ENCODE results near the gene MS4A6A.

DNA sequence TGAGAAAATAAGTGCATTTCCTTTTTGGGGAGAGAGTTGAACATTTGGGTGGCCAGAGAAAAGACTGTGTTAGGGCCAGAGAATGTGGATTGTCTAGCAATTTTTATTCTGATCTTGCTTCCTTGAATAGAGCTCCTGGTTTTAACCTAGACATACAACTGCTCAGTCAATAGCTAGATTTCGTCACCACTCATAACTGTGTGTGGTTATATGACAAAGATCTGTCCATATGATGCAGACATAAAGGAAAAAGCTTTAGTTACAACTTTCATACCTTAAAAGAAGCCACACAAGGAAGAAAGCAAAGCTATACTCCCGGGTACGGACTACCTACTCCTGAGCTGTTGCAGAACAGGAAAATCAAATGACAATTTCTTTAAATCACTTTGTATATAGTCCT lies 37.2 kb downstream of the MS4A6A start:
- TF ChIP-seq EZH2phosphoT487 (IDR thresholded peaks at IDR 0.05; ENCODE audit: borderline replicate concordance) (no peak), POLR2A (IDR thresholded peaks at IDR 0.05; ENCODE audit: borderline replicate concordance, extremely low read depth, insufficient read depth, insufficient read length) (no peak), SIN3A (IDR thresholded peaks at IDR 0.05; ENCODE audit: low read depth) (no peak), ZFX (IDR thresholded peaks at IDR 0.05) (no peak), POLR2AphosphoS5 (IDR thresholded peaks at IDR 0.05; ENCODE audit: low read depth, low read length) (no peak), ELF1 (IDR thresholded peaks at IDR 0.05; ENCODE audit: borderline replicate concordance, low read depth) (no peak), CEBPB (IDR thresholded peaks at IDR 0.05; ENCODE audit: low read depth) (no peak), SP1 (IDR thresholded peaks at IDR 0.05; ENCODE audit: low read depth) (no peak), JUND (IDR thresholded peaks at IDR 0.05) (no peak), FOSL1 (IDR thresholded peaks at IDR 0.05; ENCODE audit: low read depth) (no peak)
- TF ChIP-seq, protein P1, sequence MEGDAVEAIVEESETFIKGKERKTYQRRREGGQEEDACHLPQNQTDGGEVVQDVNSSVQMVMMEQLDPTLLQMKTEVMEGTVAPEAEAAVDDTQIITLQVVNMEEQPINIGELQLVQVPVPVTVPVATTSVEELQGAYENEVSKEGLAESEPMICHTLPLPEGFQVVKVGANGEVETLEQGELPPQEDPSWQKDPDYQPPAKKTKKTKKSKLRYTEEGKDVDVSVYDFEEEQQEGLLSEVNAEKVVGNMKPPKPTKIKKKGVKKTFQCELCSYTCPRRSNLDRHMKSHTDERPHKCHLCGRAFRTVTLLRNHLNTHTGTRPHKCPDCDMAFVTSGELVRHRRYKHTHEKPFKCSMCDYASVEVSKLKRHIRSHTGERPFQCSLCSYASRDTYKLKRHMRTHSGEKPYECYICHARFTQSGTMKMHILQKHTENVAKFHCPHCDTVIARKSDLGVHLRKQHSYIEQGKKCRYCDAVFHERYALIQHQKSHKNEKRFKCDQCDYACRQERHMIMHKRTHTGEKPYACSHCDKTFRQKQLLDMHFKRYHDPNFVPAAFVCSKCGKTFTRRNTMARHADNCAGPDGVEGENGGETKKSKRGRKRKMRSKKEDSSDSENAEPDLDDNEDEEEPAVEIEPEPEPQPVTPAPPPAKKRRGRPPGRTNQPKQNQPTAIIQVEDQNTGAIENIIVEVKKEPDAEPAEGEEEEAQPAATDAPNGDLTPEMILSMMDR (IDR thresholded peaks at IDR 0.05 in 2 of 3, conservative IDR thresholded peaks at IDR 0.05 in 1 of 3; ENCODE audit: borderline replicate concordance in 1 of 3, insufficient read depth in 1 of 3, low read depth in 2 of 3, low read length in 2 of 3) = no peak
- TF ChIP-seq, protein P2, sequence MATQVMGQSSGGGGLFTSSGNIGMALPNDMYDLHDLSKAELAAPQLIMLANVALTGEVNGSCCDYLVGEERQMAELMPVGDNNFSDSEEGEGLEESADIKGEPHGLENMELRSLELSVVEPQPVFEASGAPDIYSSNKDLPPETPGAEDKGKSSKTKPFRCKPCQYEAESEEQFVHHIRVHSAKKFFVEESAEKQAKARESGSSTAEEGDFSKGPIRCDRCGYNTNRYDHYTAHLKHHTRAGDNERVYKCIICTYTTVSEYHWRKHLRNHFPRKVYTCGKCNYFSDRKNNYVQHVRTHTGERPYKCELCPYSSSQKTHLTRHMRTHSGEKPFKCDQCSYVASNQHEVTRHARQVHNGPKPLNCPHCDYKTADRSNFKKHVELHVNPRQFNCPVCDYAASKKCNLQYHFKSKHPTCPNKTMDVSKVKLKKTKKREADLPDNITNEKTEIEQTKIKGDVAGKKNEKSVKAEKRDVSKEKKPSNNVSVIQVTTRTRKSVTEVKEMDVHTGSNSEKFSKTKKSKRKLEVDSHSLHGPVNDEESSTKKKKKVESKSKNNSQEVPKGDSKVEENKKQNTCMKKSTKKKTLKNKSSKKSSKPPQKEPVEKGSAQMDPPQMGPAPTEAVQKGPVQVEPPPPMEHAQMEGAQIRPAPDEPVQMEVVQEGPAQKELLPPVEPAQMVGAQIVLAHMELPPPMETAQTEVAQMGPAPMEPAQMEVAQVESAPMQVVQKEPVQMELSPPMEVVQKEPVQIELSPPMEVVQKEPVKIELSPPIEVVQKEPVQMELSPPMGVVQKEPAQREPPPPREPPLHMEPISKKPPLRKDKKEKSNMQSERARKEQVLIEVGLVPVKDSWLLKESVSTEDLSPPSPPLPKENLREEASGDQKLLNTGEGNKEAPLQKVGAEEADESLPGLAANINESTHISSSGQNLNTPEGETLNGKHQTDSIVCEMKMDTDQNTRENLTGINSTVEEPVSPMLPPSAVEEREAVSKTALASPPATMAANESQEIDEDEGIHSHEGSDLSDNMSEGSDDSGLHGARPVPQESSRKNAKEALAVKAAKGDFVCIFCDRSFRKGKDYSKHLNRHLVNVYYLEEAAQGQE (IDR thresholded peaks at IDR 0.05; ENCODE audit: low read depth) = no peak
- TF ChIP-seq, protein P3, sequence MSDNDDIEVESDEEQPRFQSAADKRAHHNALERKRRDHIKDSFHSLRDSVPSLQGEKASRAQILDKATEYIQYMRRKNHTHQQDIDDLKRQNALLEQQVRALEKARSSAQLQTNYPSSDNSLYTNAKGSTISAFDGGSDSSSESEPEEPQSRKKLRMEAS (IDR thresholded peaks at IDR 0.05) = no peak

Measured in HCT116 (cell line).